CD4-positive, alpha-beta T cell (primary cell): ENCODE data around the gene SSBP3. TPM values are rescaled to one million over a fixed set of nuclear protein-coding genes. Genes with fewer than 3 reads are reported as not detected.

Experiments
- ATAC-seq: fragments of 200-7000 bp; cut with Tn5 transposase; one replicate; pipeline ENCODE4 v1.10.0; 2022; ENCODE audit warnings: mild to moderate bottlenecking; ENCODE audit not compliant: poor library complexity
- CTCF ChIA-PET: fragments of 350-600 bp; sonication (Branson Sonifier 250); formaldehyde crosslinking; loops from one replicate; lab custom pipeline; 2021; ENCODE audit warnings: antibody characterized with exemption, inconsistent platforms; lab: Charles Lee
- POLR2A ChIA-PET: fragments of 350-600 bp; sonication (Branson Sonifier 250); formaldehyde crosslinking; loops from one replicate; lab custom pipeline; 2021; ENCODE audit warnings: antibody characterized with exemption, inconsistent platforms; lab: Charles Lee
- DNase-seq, 14 experiments: peaks; one replicate each; pipeline ENCODE4 v3.0.0-alpha.2; 2013 to 2020; ENCODE audit warnings: mixed read lengths in 2 of 14
- H3K27ac ChIP-seq, 2 donors: one replicate each; pipeline versions ENCODE4 v1.5.1 to v1.7.0; 2013; ENCODE audit warnings: low read length in 2 of 2, low read depth in 1 of 2, mild to moderate bottlenecking in 1 of 2
- H3K27me3 ChIP-seq, 2 experiments: 1 replicate in 1 of 2; 2 replicates in 1 of 2; pipeline versions ENCODE4 v1.6.1 to v1.7.0; 2013; ENCODE audit warnings: low read length in 2 of 2, control low read depth in 1 of 2, mild to moderate bottlenecking in 1 of 2, moderate library complexity in 1 of 2; ENCODE audit not compliant: insufficient read depth in 2 of 2, control insufficient read depth in 1 of 2
- H3K36me3 ChIP-seq: one replicate; pipeline ENCODE4 v1.6.1; 2013; ENCODE audit warnings: low read length, control low read depth; ENCODE audit not compliant: insufficient read depth
- H3K4me1 ChIP-seq: one replicate; pipeline ENCODE4 v1.6.1; 2013; ENCODE audit warnings: low read length, control low read depth; ENCODE audit not compliant: insufficient read depth
- H3K4me3 ChIP-seq: one replicate; pipeline ENCODE4 v1.5.1; 2013; ENCODE audit warnings: mild to moderate bottlenecking, low read length, moderate library complexity
- H3K9me3 ChIP-seq, 2 experiments: 1 replicate in 1 of 2; 2 replicates in 1 of 2; pipeline versions ENCODE4 v1.6.1 to v1.7.0; 2013; ENCODE audit warnings: low read length in 2 of 2, mild to moderate bottlenecking in 2 of 2, control low read depth in 1 of 2, moderate library complexity in 1 of 2; ENCODE audit not compliant: control insufficient read depth in 1 of 2, insufficient read depth in 1 of 2
- H3K27ac Mint-ChIP-seq: one replicate; pipeline ENCODE4 v1.8.0; 2020; ENCODE audit warnings: mixed read lengths
- H3K27me3 Mint-ChIP-seq: one replicate; pipeline ENCODE4 v1.8.0; 2021; ENCODE audit warnings: mixed read lengths
- H3K36me3 Mint-ChIP-seq: one replicate; pipeline ENCODE4 v1.8.0; 2021; ENCODE audit warnings: low read depth, mixed read lengths
- H3K4me1 Mint-ChIP-seq: one replicate; pipeline ENCODE4 v1.8.0; 2021; ENCODE audit warnings: low read depth, mixed read lengths
- H3K4me3 Mint-ChIP-seq: one replicate; pipeline ENCODE4 v1.8.0; 2020; ENCODE audit warnings: mild to moderate bottlenecking, mixed read lengths
- H3K9me3 Mint-ChIP-seq: one replicate; pipeline ENCODE4 v1.8.0; 2020; ENCODE audit warnings: mixed read lengths
- CTCF ChIP-seq: fragments of 200-600 bp; IDR thresholded peaks from one replicate; pipeline ENCODE4 v1.8.0; 2022; ENCODE audit warnings: antibody characterized with exemption, mild to moderate bottlenecking
- intact Hi-C, 2 experiments: fragments of 100-400 bp; cut with DNase I in 1 of 2; cut with micrococcal nuclease in 1 of 2; formaldehyde crosslinking; loops; one replicate each; pipeline versions ENCODE4 v1.15.1 to v1.9.0; 2023 to 2025; cut with DNase I, micrococcal nuclease
- total RNA-seq, 174 experiments: library from RNA in 2 of 174; stranded (reverse) in 2 of 174; gene quantifications; one replicate each; pipeline ENCODE4 v1.2.3 and lab custom pipeline; 2021 to 2026

The SSBP3 gene
- total RNA-seq, 2 experiments from 2014 or later, result 50.6 to 52.4 TPM

GRCh38 chr1:54289712-54290233 lies 116.4 kb downstream of the SSBP3 start:
- ATAC-seq (no peak), DNase-seq (no peak)
- Histone ChIP-seq H3K9me3 (no peaks in the 10 kb centered on the region), H3K27ac (peak overlapping the region in 1 of 2 donors; percentile 52), H3K4me1 (peaks cover 82% of the 10 kb centered on the region), H3K27me3 (no peaks in the 10 kb centered on the region), H3K4me3 (no peak overlapping the region), H3K36me3 (no peaks in the 10 kb centered on the region)
- ChIA-PET POLR2A (interaction anchor here (1.5 kb wide), 1 partner anchor 200 kb away, joined by 3 read pairs; no protein-coding TSS in a partner anchor), CTCF (no interaction called here)
- intact Hi-C loops, result loop anchor here (5.0 to 10.0 kb wide), 3 partner anchors 68 to 198 kb away; partner anchors contain the start of genes CYB5RL (in 1 of the 2) and MRPL37 (in 1 of the 2)
- H3K9me3 Mint-ChIP-seq, result no peaks in the 10 kb centered on the region
- no peaks in the 10 kb centered on the region for H3K27me3 Mint-ChIP-seq
- H3K4me1 Mint-ChIP-seq, result peaks cover 88% of the 10 kb centered on the region
- TF ChIP-seq CTCF, result no peak
- no peaks in the 10 kb centered on the region for H3K36me3 Mint-ChIP-seq
- H3K27ac Mint-ChIP-seq, result peak overlapping the region; percentile 90
- no peak overlapping the region for H3K4me3 Mint-ChIP-seq

- Histone ChIP-seq H3K4me3 (no peak overlapping the region), H3K27me3 (no peaks in the 10 kb centered on the region), H3K36me3 (no peaks in the 10 kb centered on the region), H3K9me3 (no peaks in the 10 kb centered on the region), H3K4me1 (peaks cover 92% of the 10 kb centered on the region), H3K27ac (peak overlapping the region; percentile 28 to 62)
- ChIA-PET CTCF (interaction anchor here (1.0 to 1.3 kb wide), 2 partner anchors 11 to 202 kb away, joined by 3 to 4 read pairs; no protein-coding TSS in a partner anchor), POLR2A (interaction anchor here (0.5 to 2.1 kb wide), 8 partner anchors 17 to 119 kb away, joined by 3 to 11 read pairs (median 4); partner anchors contain the start of genes CYB5RL, MRPL37 and SSBP3)
- Mint-ChIP-seq H3K36me3 (no peaks in the 10 kb centered on the region), H3K4me3 (peak overlapping the region; percentile 83), H3K4me1 (peaks cover 91% of the 10 kb centered on the region), H3K27ac (peak overlapping the region; percentile 90), H3K27me3 (no peaks in the 10 kb centered on the region), H3K9me3 (no peaks in the 10 kb centered on the region)
- DNase-seq, result no peak
- peak; percentile 24 for ATAC-seq
- intact Hi-C loops, result loop anchor here (5.0 to 10.0 kb wide), 3 partner anchors 69 to 199 kb away; partner anchors contain the start of genes CYB5RL (in 1 of the 2) and MRPL37 (in 1 of the 2)
- no peak for TF ChIP-seq CTCF
Measured at GRCh38 chr1:54287801-54288211, 118.4 kb downstream of the SSBP3 start.

- H3K27ac ChIP-seq, result peak overlapping the region; percentile 28 to 62
- no peaks in the 10 kb centered on the region for H3K9me3 ChIP-seq
- ATAC-seq (peak; percentile 76), DNase-seq (peak; percentile 32 to 81 (median 64))
- H3K36me3 Mint-ChIP-seq, result no peaks in the 10 kb centered on the region
- H3K27me3 ChIP-seq, result no peaks in the 10 kb centered on the region
- intact Hi-C loops, result loop anchor here (5.0 to 10.0 kb wide), 3 partner anchors 70 to 200 kb away; partner anchors contain the start of genes CYB5RL (in 1 of the 2) and MRPL37 (in 1 of the 2)
- H3K4me1 Mint-ChIP-seq, result peaks cover 91% of the 10 kb centered on the region
- ChIA-PET CTCF (interaction anchor here (0.6 to 1.0 kb wide), 2 partner anchors 72 to 202 kb away, joined by 3 to 4 read pairs; no protein-coding TSS in a partner anchor), POLR2A (interaction anchor here (0.9 to 2.1 kb wide), 7 partner anchors 17 to 120 kb away, joined by 3 to 11 read pairs (median 4); partner anchors contain the start of genes CYB5RL, MRPL37 and SSBP3)
- no peaks in the 10 kb centered on the region for H3K27me3 Mint-ChIP-seq
- no peak overlapping the region for H3K4me3 ChIP-seq
- H3K27ac Mint-ChIP-seq, result peak overlapping the region; percentile 90
- H3K4me3 Mint-ChIP-seq, result peak overlapping the region; percentile 83
- no peaks in the 10 kb centered on the region for H3K9me3 Mint-ChIP-seq
- H3K36me3 ChIP-seq, result no peaks in the 10 kb centered on the region
- no peak for TF ChIP-seq CTCF
- peaks cover 92% of the 10 kb centered on the region for H3K4me1 ChIP-seq
Measured at GRCh38 chr1:54287176-54287650, 119.0 kb downstream of the SSBP3 start.
